ENCODE data around the gene AKAP9.

DNA sequence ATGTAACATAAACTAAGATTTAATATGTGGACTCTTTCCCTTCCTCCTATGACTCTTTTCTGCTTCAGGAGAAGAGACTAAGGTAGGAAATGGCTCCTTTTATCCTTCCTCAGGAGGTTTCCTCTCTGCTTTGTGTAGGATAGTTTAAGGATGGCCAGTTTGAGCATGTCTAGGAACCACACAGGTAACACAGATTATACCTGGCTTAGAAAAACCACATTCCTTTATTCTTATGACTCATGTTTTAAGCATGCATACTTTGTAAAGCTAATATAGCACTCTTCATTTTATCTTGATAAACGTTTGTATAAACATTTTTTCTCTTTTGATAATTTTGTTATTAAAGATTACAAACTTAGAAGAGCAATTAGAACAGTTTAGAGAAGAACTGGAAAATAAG, 135.8 kb downstream of the AKAP9 start:
- no peak for TF ChIP-seq POLR2A (IDR thresholded peaks at IDR 0.05)
- TF ChIP-seq, protein P1, sequence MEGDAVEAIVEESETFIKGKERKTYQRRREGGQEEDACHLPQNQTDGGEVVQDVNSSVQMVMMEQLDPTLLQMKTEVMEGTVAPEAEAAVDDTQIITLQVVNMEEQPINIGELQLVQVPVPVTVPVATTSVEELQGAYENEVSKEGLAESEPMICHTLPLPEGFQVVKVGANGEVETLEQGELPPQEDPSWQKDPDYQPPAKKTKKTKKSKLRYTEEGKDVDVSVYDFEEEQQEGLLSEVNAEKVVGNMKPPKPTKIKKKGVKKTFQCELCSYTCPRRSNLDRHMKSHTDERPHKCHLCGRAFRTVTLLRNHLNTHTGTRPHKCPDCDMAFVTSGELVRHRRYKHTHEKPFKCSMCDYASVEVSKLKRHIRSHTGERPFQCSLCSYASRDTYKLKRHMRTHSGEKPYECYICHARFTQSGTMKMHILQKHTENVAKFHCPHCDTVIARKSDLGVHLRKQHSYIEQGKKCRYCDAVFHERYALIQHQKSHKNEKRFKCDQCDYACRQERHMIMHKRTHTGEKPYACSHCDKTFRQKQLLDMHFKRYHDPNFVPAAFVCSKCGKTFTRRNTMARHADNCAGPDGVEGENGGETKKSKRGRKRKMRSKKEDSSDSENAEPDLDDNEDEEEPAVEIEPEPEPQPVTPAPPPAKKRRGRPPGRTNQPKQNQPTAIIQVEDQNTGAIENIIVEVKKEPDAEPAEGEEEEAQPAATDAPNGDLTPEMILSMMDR (IDR thresholded peaks at IDR 0.05), result no peak
